H9 (cell line): ENCODE results near the gene GPR42. TPM values are rescaled to one million over a fixed set of nuclear protein-coding genes. Genes with fewer than 3 reads are reported as not detected.

Experiments used
- DNase-seq: peaks from one replicate; pipeline ENCODE4 v3.0.0-alpha.2; 2017
- H2AFZ ChIP-seq: one replicate; pipeline ENCODE4 v1.6.1; 2013; ENCODE audit warnings: mild to moderate bottlenecking, low read length, control low read depth, moderate library complexity
- H2AK5ac ChIP-seq: 2 replicates; pipeline ENCODE4 v1.6.1; 2013; ENCODE audit warnings: low read length, control low read depth, mixed read lengths; ENCODE audit not compliant: insufficient read length
- H2BK120ac ChIP-seq: one replicate; pipeline ENCODE4 v1.6.1; 2013; ENCODE audit warnings: low read depth, mild to moderate bottlenecking, low read length, control low read depth, inconsistent platforms; ENCODE audit not compliant: poor library complexity, severe bottlenecking
- H2BK12ac ChIP-seq: 2 replicates; pipeline ENCODE4 v1.6.1; 2013; ENCODE audit warnings: low read length, control low read depth, mixed read lengths, low read depth; ENCODE audit not compliant: insufficient read length
- H2BK15ac ChIP-seq: 2 replicates; pipeline ENCODE4 v1.6.1; 2013; ENCODE audit warnings: low read depth, low read length, control low read depth
- H2BK20ac ChIP-seq: one replicate; pipeline ENCODE4 v1.6.1; 2013; ENCODE audit warnings: low read depth, mild to moderate bottlenecking, low read length, control low read depth, inconsistent platforms; ENCODE audit not compliant: poor library complexity, severe bottlenecking
- H2BK5ac ChIP-seq: 2 replicates; pipeline ENCODE4 v1.6.1; 2013; ENCODE audit warnings: low read length, control low read depth, mixed read lengths; ENCODE audit not compliant: insufficient read length
- H3K14ac ChIP-seq: 2 replicates; pipeline ENCODE4 v1.6.1; 2013; ENCODE audit warnings: low read length, control low read depth; ENCODE audit not compliant: insufficient read depth
- H3K18ac ChIP-seq: 2 replicates; pipeline ENCODE4 v1.6.1; 2013; ENCODE audit warnings: low read depth, mild to moderate bottlenecking, mixed read lengths, low read length, control low read depth; ENCODE audit not compliant: insufficient read length
- H3K23ac ChIP-seq: 2 replicates; pipeline ENCODE4 v1.6.1; 2013; ENCODE audit warnings: low read length, control low read depth, mixed read lengths, low read depth; ENCODE audit not compliant: insufficient read length
- H3K23me2 ChIP-seq: 2 replicates; pipeline ENCODE4 v1.6.1; 2013; ENCODE audit warnings: low read depth, mild to moderate bottlenecking, mixed read lengths, low read length, control low read depth; ENCODE audit not compliant: insufficient read length, poor library complexity, severe bottlenecking
- H3K27ac ChIP-seq: 2 replicates; pipeline ENCODE4 v1.5.1; 2013; ENCODE audit warnings: low read length, control low read depth, mixed read lengths, low read depth; ENCODE audit not compliant: insufficient read length
- H3K27me3 ChIP-seq: 2 replicates; pipeline ENCODE4 v1.6.1; 2013; ENCODE audit warnings: low read length, control low read depth, inconsistent platforms; ENCODE audit not compliant: insufficient read depth
- H3K4ac ChIP-seq: 2 replicates; pipeline ENCODE4 v1.6.1; 2013; ENCODE audit warnings: low read depth, mild to moderate bottlenecking, control low read depth, inconsistent platforms, low read length, moderate library complexity
- H3K4me1 ChIP-seq: 2 replicates; pipeline ENCODE4 v1.6.1; 2013; ENCODE audit warnings: low read length, control low read depth, inconsistent platforms; ENCODE audit not compliant: insufficient read depth
- H3K4me2 ChIP-seq: 2 replicates; pipeline ENCODE4 v1.6.1; 2013; ENCODE audit warnings: low read length, control low read depth, mixed read lengths; ENCODE audit not compliant: insufficient read length, insufficient read depth
- H3K56ac ChIP-seq: 2 replicates; pipeline ENCODE4 v1.6.1; 2013; ENCODE audit warnings: low read depth, mild to moderate bottlenecking, mixed read lengths, low read length, control low read depth; ENCODE audit not compliant: insufficient read length
- H3K79me1 ChIP-seq: 2 replicates; pipeline ENCODE4 v1.6.1; 2013; ENCODE audit warnings: low read depth, mild to moderate bottlenecking, moderate library complexity, low read length, control low read depth, inconsistent platforms; ENCODE audit not compliant: insufficient read depth, poor library complexity, severe bottlenecking
- H3K79me2 ChIP-seq: 2 replicates; pipeline ENCODE4 v1.6.1; 2013; ENCODE audit warnings: low read length, control low read depth, inconsistent platforms; ENCODE audit not compliant: insufficient read depth
- H3K9ac ChIP-seq: 2 replicates; pipeline ENCODE4 v1.6.1; 2013; ENCODE audit warnings: low read length, control low read depth, mixed read lengths; ENCODE audit not compliant: insufficient read length; ENCODE audit errors: extremely low read depth
- H3K9me3 ChIP-seq: one replicate; pipeline ENCODE4 v1.6.1; 2013; ENCODE audit warnings: low read depth, low read length, inconsistent platforms; ENCODE audit not compliant: control insufficient read depth
- H3T11ph ChIP-seq: one replicate; pipeline ENCODE4 v1.6.1; 2013; ENCODE audit warnings: mild to moderate bottlenecking, low read length, control low read depth, inconsistent platforms
- H4K20me1 ChIP-seq: one replicate; pipeline ENCODE4 v1.6.1; 2013; ENCODE audit not compliant: control insufficient read depth, insufficient read length, insufficient read depth
- H4K5ac ChIP-seq: 2 replicates; pipeline ENCODE4 v1.6.1; 2013; ENCODE audit warnings: low read depth, mild to moderate bottlenecking, mixed read lengths, low read length, control low read depth; ENCODE audit not compliant: insufficient read length
- H4K8ac ChIP-seq: replicated peaks from 2 replicates; pipeline ENCODE4 v1.6.1; 2013; ENCODE audit warnings: low read length, control low read depth, mixed read lengths, low read depth; ENCODE audit not compliant: insufficient read length
- H4K91ac ChIP-seq: 2 replicates; pipeline ENCODE4 v1.6.1; 2013; ENCODE audit warnings: low read depth, mild to moderate bottlenecking, moderate library complexity, mixed read lengths, low read length, control low read depth; ENCODE audit not compliant: insufficient read length
- H3K27ac Mint-ChIP-seq, 3 experiments: 2 replicates in 2 of 3; 3 replicates in 1 of 3; pipeline ENCODE4 v1.8.0; 2020 to 2021; ENCODE audit warnings: mixed read lengths in 3 of 3, mild to moderate bottlenecking in 1 of 3, moderate library complexity in 1 of 3
- H3K27me3 Mint-ChIP-seq: 2 replicates; pipeline ENCODE4 v1.8.0; 2021; ENCODE audit warnings: low read depth, mild to moderate bottlenecking, moderate library complexity, mixed read lengths
- H3K36me3 Mint-ChIP-seq, 3 experiments: 2 replicates in 2 of 3; 3 replicates in 1 of 3; pipeline ENCODE4 v1.8.0; 2020 to 2021; ENCODE audit warnings: low read depth in 3 of 3, mixed read lengths in 3 of 3; ENCODE audit not compliant: insufficient read depth in 1 of 3
- H3K4me1 Mint-ChIP-seq, 2 experiments: 2 replicates each; pipeline ENCODE4 v1.8.0; 2020; ENCODE audit warnings: mixed read lengths in 2 of 2
- H3K4me3 Mint-ChIP-seq, 2 experiments: 2 replicates in 1 of 2; 3 replicates in 1 of 2; pipeline ENCODE4 v1.8.0; 2020 to 2021; ENCODE audit warnings: mild to moderate bottlenecking in 2 of 2, mixed read lengths in 2 of 2, moderate library complexity in 1 of 2
- H3K9me3 Mint-ChIP-seq, 2 experiments: 2 replicates in 1 of 2; 3 replicates in 1 of 2; pipeline ENCODE4 v1.8.0; 2020; ENCODE audit warnings: mild to moderate bottlenecking in 2 of 2, mixed read lengths in 2 of 2, moderate library complexity in 1 of 2
- WGBS: extraction: QIAGEN DNeasy Blood & Tissue Kit; methylation state at CpG from one replicate; pipeline ENCODE4 v1.1.7; 2013; ENCODE audit warnings: missing lambda C conversion rate, low lambda C conversion rate, mixed read lengths; ENCODE audit not compliant: insufficient read length; ENCODE audit errors: extremely low coverage; 5-methylcytosine and 5-hydroxymethylcytosine counted together
- total RNA-seq: library from RNA; stranded (reverse); gene quantifications from 2 replicates; pipeline ENCODE4 v1.2.1, GENCODE V29; 2021
- TF ChIP-seq, protein P1 (sequence below): fragments of 200-600 bp; sonication (generic); conservative IDR thresholded peaks from 3 replicates; pipeline ENCODE4 v1.8.0; 2021; ENCODE audit warnings: antibody characterized with exemption, mild to moderate bottlenecking

GPR42 gene
- total RNA-seq, 1 experiment from 2014 or later, result not detected

DNA sequence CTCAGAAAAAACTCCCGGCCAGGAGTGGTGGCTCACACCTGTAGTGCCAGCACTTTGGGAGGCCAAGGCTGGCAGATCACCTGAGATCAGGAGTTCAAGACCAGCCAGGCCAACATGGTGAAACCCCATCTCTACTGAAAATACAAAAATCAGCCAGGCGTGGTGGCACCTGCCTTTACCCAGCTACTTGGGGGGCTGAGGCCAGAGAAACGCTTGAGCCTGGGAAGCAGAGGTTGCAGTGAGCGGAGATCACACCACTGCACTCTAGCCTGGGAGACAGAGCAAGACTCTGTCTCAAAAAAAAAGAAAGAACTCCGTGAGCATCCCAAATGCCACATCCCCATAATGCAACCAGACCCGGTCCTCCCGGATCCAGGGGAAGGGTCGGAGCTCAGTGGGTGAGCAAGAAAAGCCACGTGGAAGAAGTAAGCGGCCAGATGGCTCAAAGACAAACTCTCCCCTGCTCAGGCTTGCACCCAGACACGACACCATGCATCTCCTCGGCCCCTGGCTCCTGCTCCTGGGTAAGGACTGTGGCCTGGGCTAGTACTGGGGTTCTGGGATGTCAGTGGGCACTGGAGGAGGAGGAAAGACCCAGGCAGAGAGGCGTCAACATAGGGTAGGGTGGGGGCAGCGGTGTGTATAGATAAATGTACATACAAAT, 39.2 kb upstream of the GPR42 start:
- Histone ChIP-seq H3K79me1 (no peaks in the 10 kb centered on the region), H3K9me3 (no peaks in the 10 kb centered on the region), H3K23me2 (no peaks in the 10 kb centered on the region), H2BK5ac (no peak overlapping the region), H2AK5ac (no peak overlapping the region), H4K8ac (no peak overlapping the region), H4K20me1 (no peaks in the 10 kb centered on the region), H4K91ac (no peak overlapping the region), H2BK120ac (no peak overlapping the region), H2AFZ (no peak overlapping the region), H3K56ac (no peak overlapping the region), H3K9ac (no peak overlapping the region), H3K27ac (no peak overlapping the region), H4K5ac (no peak overlapping the region), H3T11ph (no peak overlapping the region), H3K14ac (no peak overlapping the region), H3K27me3 (no peaks in the 10 kb centered on the region), H3K4ac (no peak overlapping the region), H3K79me2 (no peaks in the 10 kb centered on the region), H3K4me2 (no peak overlapping the region), H3K18ac (no peak overlapping the region), H3K4me1 (peaks cover 9% of the 10 kb centered on the region; the same call in 1 of the 2 replicates), H2BK12ac (no peak overlapping the region), H2BK20ac (no peak overlapping the region), H3K23ac (no peak overlapping the region), H2BK15ac (no peak overlapping the region)
- TF ChIP-seq, protein P1, sequence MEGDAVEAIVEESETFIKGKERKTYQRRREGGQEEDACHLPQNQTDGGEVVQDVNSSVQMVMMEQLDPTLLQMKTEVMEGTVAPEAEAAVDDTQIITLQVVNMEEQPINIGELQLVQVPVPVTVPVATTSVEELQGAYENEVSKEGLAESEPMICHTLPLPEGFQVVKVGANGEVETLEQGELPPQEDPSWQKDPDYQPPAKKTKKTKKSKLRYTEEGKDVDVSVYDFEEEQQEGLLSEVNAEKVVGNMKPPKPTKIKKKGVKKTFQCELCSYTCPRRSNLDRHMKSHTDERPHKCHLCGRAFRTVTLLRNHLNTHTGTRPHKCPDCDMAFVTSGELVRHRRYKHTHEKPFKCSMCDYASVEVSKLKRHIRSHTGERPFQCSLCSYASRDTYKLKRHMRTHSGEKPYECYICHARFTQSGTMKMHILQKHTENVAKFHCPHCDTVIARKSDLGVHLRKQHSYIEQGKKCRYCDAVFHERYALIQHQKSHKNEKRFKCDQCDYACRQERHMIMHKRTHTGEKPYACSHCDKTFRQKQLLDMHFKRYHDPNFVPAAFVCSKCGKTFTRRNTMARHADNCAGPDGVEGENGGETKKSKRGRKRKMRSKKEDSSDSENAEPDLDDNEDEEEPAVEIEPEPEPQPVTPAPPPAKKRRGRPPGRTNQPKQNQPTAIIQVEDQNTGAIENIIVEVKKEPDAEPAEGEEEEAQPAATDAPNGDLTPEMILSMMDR, result no peak
- no peak for DNase-seq
- WGBS, result no CpG with 5 or more reads among the region's 14 CpGs
- H3K36me3 Mint-ChIP-seq, result no peaks in the 10 kb centered on the region
- H3K27me3 Mint-ChIP-seq, result peaks cover 5% of the 10 kb centered on the region
- H3K4me3 Mint-ChIP-seq, result no peak overlapping the region
- H3K27ac Mint-ChIP-seq, result no peak overlapping the region
- peaks cover 10 to 12% of the 10 kb centered on the region in 2 experiments for H3K4me1 Mint-ChIP-seq
- H3K9me3 Mint-ChIP-seq, result no peaks in the 10 kb centered on the region
